Progenitor cell of endocrine pancreas (in vitro differentiated cells): Measurements from ENCODE around the gene GTSE1. TPM values are rescaled to one million over a fixed set of nuclear protein-coding genes. Genes with fewer than 3 reads are reported as not detected.

Source experiments
- DNase-seq: peaks from one replicate; pipeline ENCODE4 v3.0.0; 2021; ENCODE audit warnings: low spot score; ENCODE audit not compliant: unreplicated experiment
- H3K27ac Mint-ChIP-seq: 2 replicates; pipeline ENCODE4 v1.8.0; 2021; ENCODE audit warnings: mild to moderate bottlenecking, moderate library complexity, mixed read lengths
- H3K27me3 Mint-ChIP-seq: 2 replicates; pipeline ENCODE4 v1.8.0; 2021; ENCODE audit warnings: mixed read lengths
- H3K36me3 Mint-ChIP-seq: 2 replicates; pipeline ENCODE4 v1.8.0; 2022; ENCODE audit warnings: mixed read lengths; ENCODE audit not compliant: insufficient read depth
- H3K4me1 Mint-ChIP-seq: 2 replicates; pipeline ENCODE4 v1.8.0; 2021; ENCODE audit warnings: low read depth, mixed read lengths
- H3K4me3 Mint-ChIP-seq: 2 replicates; pipeline ENCODE4 v1.8.0; 2021; ENCODE audit warnings: low read depth, mild to moderate bottlenecking, moderate library complexity, mixed read lengths
- H3K9me3 Mint-ChIP-seq: 2 replicates; pipeline ENCODE4 v1.8.0; 2021; ENCODE audit warnings: low read depth, mixed read lengths
- CTCF ChIP-seq: fragments of 200-600 bp; sonication (generic); IDR thresholded peaks from one replicate; pipeline ENCODE4 v1.5.0; 2021; ENCODE audit warnings: antibody characterized with exemption, mild to moderate bottlenecking; ENCODE audit not compliant: unreplicated experiment
- total RNA-seq: library from RNA; stranded (reverse); gene quantifications from 2 replicates; pipeline ENCODE4 v1.2.1, GENCODE V29; 2021

The GTSE1 gene
- total RNA-seq, 1 donor from 2014 or later: 25.1 TPM

- no peak for TF ChIP-seq CTCF
- H3K36me3 Mint-ChIP-seq: peaks cover 21% of the 10 kb centered on the region
Measured at GRCh38 chr22:46281866-46282678, 14.6 kb upstream of the GTSE1 start.

GRCh38 chr22:46286006-46286405, 10.7 kb upstream of the GTSE1 start:
- H3K27ac Mint-ChIP-seq: no peak overlapping the region
- H3K4me3 Mint-ChIP-seq: no peak overlapping the region
- no peaks in the 10 kb centered on the region for H3K4me1 Mint-ChIP-seq

More at GRCh38 chr22:46281866-46282678, 14.6 kb upstream of the GTSE1 start:
- Mint-ChIP-seq H3K4me1 (no peaks in the 10 kb centered on the region), H3K27ac (no peak overlapping the region), H3K4me3 (no peak overlapping the region), H3K27me3 (no peaks in the 10 kb centered on the region), H3K9me3 (no peaks in the 10 kb centered on the region)
- DNase-seq: no peak

GRCh38 chr22:46286941-46287872, 9.5 kb upstream of the GTSE1 start:
- TF ChIP-seq CTCF: no peak

More at GRCh38 chr22:46286006-46286405, 10.7 kb upstream of the GTSE1 start:
- DNase-seq: no peak
- TF ChIP-seq CTCF: no peak
- no peaks in the 10 kb centered on the region for H3K27me3 Mint-ChIP-seq
- peaks cover 24% of the 10 kb centered on the region for H3K36me3 Mint-ChIP-seq
- H3K9me3 Mint-ChIP-seq: no peaks in the 10 kb centered on the region

GRCh38 chr22:46287873-46288751, 8.6 kb upstream of the GTSE1 start:
- no peak for DNase-seq
- TF ChIP-seq CTCF: no peak
- Mint-ChIP-seq H3K4me1 (no peaks in the 10 kb centered on the region), H3K4me3 (no peak overlapping the region), H3K9me3 (no peaks in the 10 kb centered on the region), H3K27me3 (no peaks in the 10 kb centered on the region), H3K36me3 (peaks cover 28% of the 10 kb centered on the region), H3K27ac (no peak overlapping the region)

More at GRCh38 chr22:46286941-46287872, 9.5 kb upstream of the GTSE1 start:
- no peak overlapping the region for H3K4me3 Mint-ChIP-seq
- H3K27me3 Mint-ChIP-seq: no peaks in the 10 kb centered on the region
- DNase-seq: no peak
- H3K9me3 Mint-ChIP-seq: no peaks in the 10 kb centered on the region
- H3K4me1 Mint-ChIP-seq: no peaks in the 10 kb centered on the region
- peaks cover 25% of the 10 kb centered on the region for H3K36me3 Mint-ChIP-seq
- no peak overlapping the region for H3K27ac Mint-ChIP-seq
